ENCODE results near the gene MAB21L4. TPM values are rescaled to one million over a fixed set of nuclear protein-coding genes. Genes with fewer than 3 reads are reported as not detected.
A peak's percentile ranks its signal among the peaks of the same experiment; 100 is the strongest.

MAB21L4 gene
- total RNA-seq, 4 donors from 2014 or later, result 0.83 TPM; not detected in 3

GRCh38 chr2:240840435-240841060, 55.4 kb downstream of the MAB21L4 start:
- 22% methylated on average over 4 of the region's 9 CpGs for WGBS
- no peaks in the 10 kb centered on the region for H3K36me3 ChIP-seq
- no peaks in the 10 kb centered on the region for H3K9me3 ChIP-seq
- peak; percentile 20 to 48 (median 32) for TF ChIP-seq CTCF (IDR thresholded peaks at IDR 0.05)
- no peak for TF ChIP-seq POLR2AphosphoS5 (IDR thresholded peaks at IDR 0.05)
- TF ChIP-seq POLR2A (IDR thresholded peaks at IDR 0.05; ENCODE audit: low read depth), result no peak
- no peak overlapping the region for H3K27ac ChIP-seq (replicated peaks in 1 of 4)
- no peak overlapping the region for H3K4me3 ChIP-seq
- DNase-seq (ENCODE audit: extremely low spot score), result no peak
- peaks cover 0 to 27% (median 3%) of the 10 kb centered on the region in 4 donors for H3K27me3 ChIP-seq
- peaks cover 0 to 7% (median 2%) of the 10 kb centered on the region in 4 donors for H3K4me1 ChIP-seq
- intact Hi-C loops (cut with DNase I), result no loop called here

- no peaks in the 10 kb centered on the region for H3K9me3 ChIP-seq
- intact Hi-C loops (cut with DNase I), result loop anchor here (10.0 kb wide), 1 partner anchor 325 kb away; no protein-coding TSS in a partner anchor
- no peaks in the 10 kb centered on the region for H3K36me3 ChIP-seq
- H3K27me3 ChIP-seq, result peaks cover 0 to 27% (median 3%) of the 10 kb centered on the region in 4 donors
- peaks cover 0 to 7% (median 2%) of the 10 kb centered on the region in 4 donors for H3K4me1 ChIP-seq
- WGBS, result 89% methylated on average over 17 of the region's 28 CpGs
- DNase-seq (ENCODE audit: extremely low spot score), result no peak
- TF ChIP-seq POLR2A (IDR thresholded peaks at IDR 0.05; ENCODE audit: low read depth) (no peak), POLR2AphosphoS5 (IDR thresholded peaks at IDR 0.05) (no peak), CTCF (IDR thresholded peaks at IDR 0.05) (no peak), EP300 (IDR thresholded peaks at IDR 0.05) (no peak)
- H3K4me3 ChIP-seq, result no peak overlapping the region
- no peak overlapping the region for H3K27ac ChIP-seq (replicated peaks in 1 of 4)
Measured at GRCh38 chr2:240839152-240840143, 56.5 kb downstream of the MAB21L4 start.

GRCh38 chr2:240837621-240838020, 58.3 kb downstream of the MAB21L4 start:
- no peak for DNase-seq (ENCODE audit: extremely low spot score)
- TF ChIP-seq EP300 (IDR thresholded peaks at IDR 0.05), result no peak
- no peak for TF ChIP-seq POLR2A (IDR thresholded peaks at IDR 0.05; ENCODE audit: low read depth)
- no peak for TF ChIP-seq CTCF (IDR thresholded peaks at IDR 0.05)
- TF ChIP-seq POLR2AphosphoS5 (IDR thresholded peaks at IDR 0.05), result no peak
- Histone ChIP-seq H3K4me1 (peaks cover 0 to 8% (median 4%) of the 10 kb centered on the region in 4 donors), H3K27ac (replicated peaks in 1 of 4) (no peak overlapping the region), H3K36me3 (no peaks in the 10 kb centered on the region), H3K4me3 (no peak overlapping the region), H3K27me3 (peaks cover 0 to 27% (median 3%) of the 10 kb centered on the region in 4 donors), H3K9me3 (no peaks in the 10 kb centered on the region)
- intact Hi-C loops (cut with DNase I), result loop anchor here (10.0 kb wide), 1 partner anchor 323 kb away; no protein-coding TSS in a partner anchor
- WGBS, result 71% methylated on average over 4 of the region's 4 CpGs

GRCh38 chr2:240836781-240837467, 59.0 kb downstream of the MAB21L4 start:
- WGBS, result 65% methylated on average over 12 of the region's 17 CpGs
- Histone ChIP-seq H3K4me1 (peaks cover 4 to 15% (median 10%) of the 10 kb centered on the region in 4 donors), H3K36me3 (no peaks in the 10 kb centered on the region), H3K27ac (replicated peaks in 1 of 4) (no peak overlapping the region), H3K9me3 (no peaks in the 10 kb centered on the region), H3K27me3 (peaks cover 0 to 26% (median 3%) of the 10 kb centered on the region in 4 donors), H3K4me3 (no peak overlapping the region)
- intact Hi-C loops (cut with DNase I), result loop anchor here (10.0 kb wide), 1 partner anchor 322 kb away; no protein-coding TSS in a partner anchor
- no peak for DNase-seq (ENCODE audit: extremely low spot score)
- TF ChIP-seq EP300 (IDR thresholded peaks at IDR 0.05), result no peak
- TF ChIP-seq POLR2AphosphoS5 (IDR thresholded peaks at IDR 0.05), result no peak
- TF ChIP-seq CTCF (IDR thresholded peaks at IDR 0.05), result no peak
- no peak for TF ChIP-seq POLR2A (IDR thresholded peaks at IDR 0.05; ENCODE audit: low read depth)

Measured in esophagus muscularis mucosa (tissue), 4 donors.